BLaER1 (cell line): ENCODE measurements around the gene DNAJC4.
"Not testable (repeated sequence)": the region's sequence is repeated elsewhere in the genome, so short reads cannot be mapped to it uniquely, and the experiment has no call there.

Experiments used
- H3K27ac ChIP-seq: shearing (Covaris generic); formaldehyde crosslinking; 2 replicates; pipeline ENCODE4 v1.8.1; 2022
- H3K27me3 ChIP-seq: shearing (Covaris generic); formaldehyde crosslinking; 2 replicates; pipeline ENCODE4 v1.8.1; 2022
- H3K36me3 ChIP-seq: shearing (Covaris generic); formaldehyde crosslinking; 2 replicates; pipeline ENCODE4 v1.8.1; 2022
- H3K4me1 ChIP-seq: shearing (Covaris generic); formaldehyde crosslinking; 2 replicates; pipeline ENCODE4 v1.8.1; 2022
- H3K4me2 ChIP-seq: shearing (Covaris generic); formaldehyde crosslinking; 2 replicates; pipeline ENCODE4 v1.8.1; 2022
- H3K4me3 ChIP-seq: shearing (Covaris generic); formaldehyde crosslinking; 2 replicates; pipeline ENCODE4 v1.8.1; 2022
- H3K9ac ChIP-seq: shearing (Covaris generic); formaldehyde crosslinking; 2 replicates; pipeline ENCODE4 v1.8.1; 2022
- H3K9me3 ChIP-seq: shearing (Covaris generic); formaldehyde crosslinking; 2 replicates; pipeline ENCODE4 v1.8.1; 2022
- H4K20me1 ChIP-seq: shearing (Covaris generic); formaldehyde crosslinking; 2 replicates; pipeline ENCODE4 v1.8.1; 2022
- Cebpa-rat ChIP-seq: shearing (Covaris generic); IDR thresholded peaks from 2 replicates; pipeline ENCODE4 v1.8.1; 2022

DNAJC4 gene

DNA sequence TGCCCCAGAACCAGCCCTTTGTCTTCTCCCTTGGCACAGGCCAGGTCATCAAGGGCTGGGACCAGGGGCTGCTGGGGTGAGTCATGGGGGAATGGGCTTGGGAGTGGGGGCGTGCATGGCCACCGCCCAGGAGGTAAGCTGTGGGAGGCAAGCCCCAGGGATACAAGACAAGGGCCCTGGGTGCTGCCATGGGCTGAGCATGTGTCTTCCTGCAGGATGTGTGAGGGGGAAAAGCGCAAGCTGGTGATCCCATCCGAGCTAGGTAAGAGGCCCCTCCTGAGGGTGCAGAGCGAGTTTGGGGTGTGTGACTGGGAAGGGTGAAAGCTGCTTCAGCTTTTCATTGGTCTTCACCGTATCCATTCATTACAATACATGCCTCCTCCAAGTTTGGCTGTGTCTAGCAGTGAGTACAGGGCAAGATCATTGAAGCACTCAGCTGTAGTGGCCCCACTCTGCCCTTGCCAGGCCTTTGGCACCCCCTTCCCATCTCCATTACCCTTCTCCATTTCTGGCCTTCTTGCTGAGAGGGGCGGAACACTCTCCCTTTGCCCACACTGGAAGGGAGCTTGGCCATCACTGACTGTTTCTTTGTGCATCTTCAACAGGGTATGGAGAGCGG is 13.0 kb downstream of the DNAJC4 start:
- Histone ChIP-seq H3K9me3 (no peaks in the 10 kb centered on the region), H3K4me3 (peak overlapping the region; percentile 97; the same call in 1 of the 2 replicates), H3K27me3 (no peaks in the 10 kb centered on the region), H4K20me1 (peaks cover 42% of the 10 kb centered on the region), H3K36me3 (peaks cover 38% of the 10 kb centered on the region), H3K4me1 (peaks cover 65% of the 10 kb centered on the region), H3K4me2 (peak overlapping the region; percentile 97), H3K27ac (peak overlapping the region; percentile 97), H3K9ac (peak overlapping the region; percentile 97)
- no peak for TF ChIP-seq Cebpa-rat

DNA sequence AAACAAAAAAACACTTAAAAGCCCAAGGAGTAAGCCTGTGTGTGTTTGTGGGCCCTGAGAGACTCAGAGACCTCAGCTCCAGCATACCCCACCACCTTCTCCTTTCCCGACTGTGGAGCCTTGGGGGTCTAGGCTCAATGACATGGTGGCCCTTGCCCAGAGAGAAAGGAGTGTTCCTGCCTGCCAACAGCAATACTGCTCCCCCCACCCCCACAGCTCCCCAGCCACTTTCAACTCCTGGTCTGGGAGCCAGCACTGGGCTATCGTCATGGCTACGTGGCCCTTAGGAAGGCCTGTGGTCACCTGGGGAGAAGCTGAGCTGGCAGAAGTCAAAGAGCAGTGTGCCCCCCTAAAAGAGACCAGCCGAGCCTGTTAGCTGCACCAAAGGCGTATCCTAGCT is 13.8 kb downstream of the DNAJC4 start:
- H3K4me2 ChIP-seq, result peak overlapping the region; percentile 97
- no peak for TF ChIP-seq Cebpa-rat
- H3K27me3 ChIP-seq, result no peaks in the 10 kb centered on the region
- peak overlapping the region; percentile 97 for H3K4me3 ChIP-seq
- H3K36me3 ChIP-seq, result peaks cover 30% of the 10 kb centered on the region
- H3K4me1 ChIP-seq, result peaks cover 66% of the 10 kb centered on the region
- H3K9ac ChIP-seq, result peak overlapping the region; percentile 97
- peak overlapping the region; percentile 97 for H3K27ac ChIP-seq
- no peaks in the 10 kb centered on the region for H3K9me3 ChIP-seq
- H4K20me1 ChIP-seq, result peaks cover 42% of the 10 kb centered on the region

DNA sequence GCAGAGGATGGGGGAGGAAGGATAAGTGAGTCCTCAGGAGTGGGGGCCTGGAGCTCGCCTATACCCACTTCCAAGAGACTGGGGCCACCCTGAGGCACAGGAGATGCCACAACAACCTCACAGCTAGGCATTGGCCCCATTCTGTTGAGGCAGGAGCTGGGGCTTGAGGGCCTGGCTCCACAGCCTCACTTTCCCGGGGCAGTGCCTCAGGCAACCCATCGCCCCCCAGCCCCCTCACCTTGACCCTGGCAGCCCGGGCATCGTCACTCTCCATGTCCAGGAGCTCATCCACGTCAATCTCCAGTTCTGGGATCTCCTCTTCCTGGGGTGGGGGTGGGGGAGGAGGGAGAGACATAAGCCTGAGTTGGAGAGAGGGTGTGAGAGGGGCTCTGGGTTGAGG is 14.6 kb downstream of the DNAJC4 start:
- H3K9ac ChIP-seq, result peak overlapping the region; percentile 97
- H3K9me3 ChIP-seq, result no peaks in the 10 kb centered on the region
- peak overlapping the region; percentile 97 for H3K4me3 ChIP-seq
- peaks cover 24% of the 10 kb centered on the region for H3K36me3 ChIP-seq
- H3K4me1 ChIP-seq, result peaks cover 66% of the 10 kb centered on the region
- peaks cover 42% of the 10 kb centered on the region for H4K20me1 ChIP-seq
- no peaks in the 10 kb centered on the region for H3K27me3 ChIP-seq
- H3K27ac ChIP-seq, result peak overlapping the region; percentile 97
- no peak for TF ChIP-seq Cebpa-rat
- peak overlapping the region; percentile 97 for H3K4me2 ChIP-seq

DNA sequence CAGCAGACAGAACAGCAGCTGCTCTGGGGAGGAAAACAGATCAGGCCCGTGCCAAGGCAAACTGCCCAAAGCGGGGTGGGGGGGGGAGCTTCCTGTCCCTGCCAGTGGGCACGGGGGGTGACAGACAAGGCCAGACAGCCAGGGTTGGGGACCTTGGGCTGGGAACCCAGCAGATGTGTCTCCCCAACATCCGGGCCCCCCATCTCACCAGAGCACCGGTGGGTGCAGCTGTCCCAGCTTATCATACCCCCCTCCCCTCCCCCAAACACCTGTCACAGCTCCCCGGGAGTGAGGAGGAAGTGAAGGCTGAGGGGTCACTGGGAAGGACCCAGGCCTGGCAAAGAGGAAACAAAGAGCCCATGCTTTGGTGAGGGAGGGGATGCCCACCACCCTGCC is 15.1 kb downstream of the DNAJC4 start:
- H3K4me3 ChIP-seq, result peak overlapping the region; percentile 97
- peak overlapping the region; percentile 97 for H3K9ac ChIP-seq
- H3K27ac ChIP-seq, result peak overlapping the region; percentile 97
- H3K9me3 ChIP-seq, result no peaks in the 10 kb centered on the region
- TF ChIP-seq Cebpa-rat, result no peak
- no peaks in the 10 kb centered on the region for H3K27me3 ChIP-seq
- H3K4me2 ChIP-seq, result peak overlapping the region; percentile 97
- H3K36me3 ChIP-seq, result peaks cover 24% of the 10 kb centered on the region
- H3K4me1 ChIP-seq, result peaks cover 66% of the 10 kb centered on the region
- peaks cover 42% of the 10 kb centered on the region for H4K20me1 ChIP-seq

DNA sequence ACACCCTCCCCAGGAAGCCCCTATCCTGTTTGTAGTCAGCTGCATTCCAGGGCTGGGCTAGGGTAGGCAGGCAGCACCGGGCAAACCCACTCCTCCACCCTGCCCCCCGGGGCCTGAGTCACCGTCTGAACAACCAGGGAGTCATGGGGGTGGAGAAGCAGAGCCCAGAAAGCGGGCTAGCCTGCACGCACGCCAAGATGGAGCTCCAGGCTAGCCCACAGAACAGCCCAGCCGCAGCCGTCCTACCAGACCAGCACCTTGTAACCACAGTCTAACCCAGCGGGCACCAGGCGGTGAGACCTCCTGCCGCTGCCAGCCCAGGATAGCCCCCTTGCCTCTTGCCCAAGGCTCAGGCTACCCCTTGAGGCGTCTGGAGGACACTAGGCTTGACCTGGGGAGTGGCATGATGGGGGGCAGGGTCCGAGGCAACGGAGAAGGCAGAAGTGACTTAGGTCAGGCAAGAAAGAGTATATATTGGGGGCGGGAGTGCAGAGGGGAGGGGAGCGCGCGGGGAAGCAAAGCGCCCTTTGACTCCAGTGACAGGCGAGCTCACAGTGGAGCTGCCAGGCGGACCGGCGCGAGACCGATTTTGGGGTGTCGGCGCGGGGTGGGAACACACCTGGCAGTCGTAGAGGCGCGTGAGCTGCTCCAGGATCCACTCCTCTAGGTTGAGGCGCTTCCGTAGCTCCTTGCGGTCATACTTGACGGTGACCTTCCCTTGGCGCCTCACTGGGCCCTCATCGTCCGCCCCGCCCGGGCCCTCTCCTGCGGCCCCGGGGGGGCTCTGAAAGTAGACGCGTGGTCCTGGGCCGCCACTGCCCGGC is 15.7 kb downstream of the DNAJC4 start:
- peaks cover 69% of the 10 kb centered on the region for H3K4me1 ChIP-seq
- H3K27me3 ChIP-seq, result no peaks in the 10 kb centered on the region
- peak overlapping the region; percentile 97 for H3K9ac ChIP-seq
- H4K20me1 ChIP-seq, result peaks cover 42% of the 10 kb centered on the region
- TF ChIP-seq Cebpa-rat, result no peak
- H3K9me3 ChIP-seq, result no peaks in the 10 kb centered on the region
- peak overlapping the region; percentile 97 for H3K27ac ChIP-seq
- peaks cover 24% of the 10 kb centered on the region for H3K36me3 ChIP-seq
- peak overlapping the region; percentile 97 for H3K4me3 ChIP-seq
- H3K4me2 ChIP-seq, result peak overlapping the region; percentile 97

DNA sequence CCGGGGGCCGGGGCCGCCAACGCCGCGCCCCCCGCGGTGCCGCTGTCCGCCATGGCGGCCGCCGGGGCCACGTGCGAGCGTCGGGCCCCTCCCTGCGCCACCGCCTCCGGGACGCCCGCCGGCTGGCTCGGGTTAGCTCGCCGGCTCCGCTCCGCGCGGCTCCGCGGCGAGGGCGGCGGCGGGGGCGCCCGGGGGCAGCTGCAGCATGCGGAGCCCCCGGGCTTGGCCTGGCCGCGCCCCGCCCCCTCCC is 16.2 kb downstream of the DNAJC4 start:
- H3K36me3 ChIP-seq, result peaks cover 24% of the 10 kb centered on the region
- H3K9me3 ChIP-seq, H3K27me3 ChIP-seq: not testable (repeated sequence)
- peaks cover 69% of the 10 kb centered on the region for H3K4me1 ChIP-seq
- peak overlapping the region; percentile 97 for H3K9ac ChIP-seq
- peak overlapping the region; percentile 97 for H3K27ac ChIP-seq
- peaks cover 42% of the 10 kb centered on the region for H4K20me1 ChIP-seq
- H3K4me2 ChIP-seq, result peak overlapping the region; percentile 97; the same call in 1 of the 2 replicates
- H3K4me3 ChIP-seq, result peak overlapping the region; percentile 97

DNA sequence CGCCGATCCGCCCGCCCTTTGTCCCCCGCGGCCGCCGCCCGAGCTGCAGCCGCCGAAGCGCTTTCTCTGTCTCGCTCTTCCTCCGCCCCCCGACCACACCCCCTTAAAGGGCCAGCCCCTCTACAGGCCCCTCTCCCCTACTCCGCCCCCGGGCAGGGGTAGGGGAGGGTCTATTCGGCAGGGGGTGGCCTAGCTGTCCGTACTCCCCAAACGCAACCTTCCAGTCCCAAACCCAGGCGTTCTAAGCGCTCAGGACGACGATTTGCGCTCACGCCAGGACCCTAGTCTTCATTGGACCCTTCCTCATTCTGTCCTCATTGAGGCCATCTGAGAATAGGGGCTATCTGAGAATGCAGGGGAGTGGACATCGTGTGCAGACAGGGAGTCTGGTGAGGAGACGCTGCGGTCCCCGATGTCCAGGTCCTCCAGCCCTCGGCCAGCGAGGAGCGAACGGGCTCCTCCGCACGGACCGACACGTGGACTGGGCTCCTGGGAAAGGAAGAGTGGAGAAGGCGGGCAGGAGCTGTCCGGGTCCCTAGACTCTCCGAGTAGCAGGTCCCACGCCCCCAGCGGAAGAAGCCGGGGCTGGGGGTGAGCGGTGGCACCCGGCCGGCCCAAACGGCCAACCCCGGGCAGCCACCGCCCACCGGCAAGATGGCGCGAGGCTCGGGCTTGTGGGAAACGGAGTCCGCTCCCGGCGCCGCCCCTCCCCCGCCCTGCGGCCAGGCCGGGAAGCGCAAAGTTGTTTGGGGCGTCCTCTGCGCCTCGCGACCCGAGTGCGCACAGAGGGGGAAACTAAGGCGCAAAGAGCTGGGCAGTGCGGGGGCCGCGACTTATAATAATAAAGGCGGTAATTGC is 16.8 kb downstream of the DNAJC4 start, which contains the start of gene PPP1R14B:
Gene PPP1R14B, minus strand, starts transcription at position 73 of the 858 bp plus-strand sequence. CDS start 270 bp downstream, outside the sequence.
- Histone ChIP-seq H3K4me3 (peak within 1 kb of the TSS; percentile 97), H3K27ac (peak within 1 kb of the TSS; percentile 97), H3K27me3 (no peaks in the 10 kb centered on the region), H4K20me1 (peaks cover 40% of the 10 kb centered on the region), H3K9me3 (no peaks in the 10 kb centered on the region), H3K4me2 (peak within 1 kb of the TSS; percentile 97), H3K9ac (peak within 1 kb of the TSS; percentile 97), H3K36me3 (peaks cover 24% of the 10 kb centered on the region), H3K4me1 (peaks cover 72% of the 10 kb centered on the region)
- no peak for TF ChIP-seq Cebpa-rat

DNA sequence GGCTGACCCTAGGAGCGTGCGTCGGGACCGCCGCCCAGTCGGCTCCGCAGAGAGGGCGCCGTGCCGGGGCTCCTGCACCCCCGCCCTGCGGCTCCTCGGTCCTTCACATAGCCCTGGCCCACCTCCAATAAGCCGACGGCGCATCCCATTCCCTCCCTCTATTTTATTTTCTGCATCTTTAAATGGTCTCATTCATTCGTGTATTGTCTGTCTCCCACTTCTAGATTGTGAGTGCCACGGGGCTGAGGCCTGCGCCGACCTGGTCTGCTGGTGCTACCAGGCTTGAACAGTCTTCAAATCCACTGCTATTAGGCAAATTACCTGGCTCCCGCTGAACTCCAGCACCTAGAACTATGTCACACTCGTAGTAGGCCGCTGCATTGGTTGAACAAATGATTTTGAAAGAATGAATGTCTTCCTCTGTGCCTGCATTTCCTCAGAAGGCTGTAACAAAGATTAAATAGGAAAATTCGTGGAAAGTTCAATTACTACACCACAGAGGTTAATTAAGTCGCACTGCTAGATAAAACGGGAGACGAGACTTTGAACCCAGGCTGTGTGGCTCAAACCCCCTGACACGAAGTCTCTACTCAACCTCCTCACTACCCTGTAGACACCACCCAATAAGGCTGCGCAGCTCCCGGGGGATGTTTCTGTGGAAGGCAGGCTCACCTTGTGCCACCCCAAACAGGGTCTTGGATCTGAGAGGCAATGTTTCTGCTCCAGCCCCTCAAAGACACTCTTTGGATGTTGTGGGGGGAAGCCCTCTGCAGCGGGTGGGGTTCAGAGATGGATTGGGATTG is 17.6 kb downstream of the DNAJC4 start:
- Histone ChIP-seq H3K36me3 (peaks cover 23% of the 10 kb centered on the region), H4K20me1 (peaks cover 39% of the 10 kb centered on the region), H3K27me3 (no peaks in the 10 kb centered on the region), H3K27ac (peak overlapping the region; percentile 97), H3K4me2 (peak overlapping the region; percentile 97), H3K9me3 (no peaks in the 10 kb centered on the region), H3K4me1 (peaks cover 72% of the 10 kb centered on the region), H3K9ac (peak overlapping the region; percentile 97; the same call in 1 of the 2 replicates), H3K4me3 (peak overlapping the region; percentile 97)
- TF ChIP-seq Cebpa-rat, result no peak

DNA sequence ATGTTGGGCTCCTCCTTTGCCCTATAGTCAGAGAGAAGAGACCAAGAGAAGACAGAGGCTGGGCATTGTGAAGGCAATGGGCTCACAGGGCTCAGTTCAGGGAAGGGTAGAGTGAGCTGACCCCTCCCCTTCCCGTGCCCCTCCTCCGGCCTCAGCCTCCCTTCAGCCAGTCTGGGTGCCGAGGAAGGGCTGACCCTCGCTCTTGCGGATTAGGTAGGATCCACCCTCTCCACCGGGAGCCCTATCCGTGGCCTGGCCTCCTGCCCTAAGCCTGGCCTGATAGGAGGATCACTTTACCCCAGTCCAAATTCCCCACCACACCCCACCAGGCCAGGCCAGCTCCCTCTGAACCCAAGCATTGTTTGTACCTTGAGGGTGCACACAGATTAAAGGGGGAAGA is 18.2 kb downstream of the DNAJC4 start:
- Histone ChIP-seq H3K4me2 (peak overlapping the region; percentile 97), H3K9ac (peak overlapping the region; percentile 86; the same call in 1 of the 2 replicates), H3K27ac (peak overlapping the region; percentile 97)

More for the DNA sequence above, 18.2 kb downstream of the DNAJC4 start:
- Histone ChIP-seq H4K20me1 (peaks cover 39% of the 10 kb centered on the region), H3K4me1 (peaks cover 72% of the 10 kb centered on the region), H3K27me3 (no peaks in the 10 kb centered on the region), H3K36me3 (peaks cover 16% of the 10 kb centered on the region), H3K4me3 (no peak overlapping the region), H3K9me3 (no peaks in the 10 kb centered on the region)
- TF ChIP-seq Cebpa-rat, result no peak
